Stomach (tissue), 4 donors: Measurements from ENCODE around the gene GATB.

ENCODE experiments used
- CTCF ChIP-seq, 7 experiments: fragments of 450-650 bp in 4 of 7; fragments of 200-600 bp in 3 of 7; sonication (generic) in 3 of 7; IDR thresholded peaks; one replicate each; pipeline ENCODE4 v1.5.1; 2016 to 2019; ENCODE audit warnings: antibody characterized with exemption in 7 of 7, control low read depth in 2 of 7, mild to moderate bottlenecking in 1 of 7
- POLR2A ChIP-seq, 4 donors: fragments of 450-650 bp; IDR thresholded peaks; one replicate each; pipeline ENCODE4 v1.6.1; 2016; ENCODE audit warnings: antibody characterized with exemption in 4 of 4, control low read depth in 2 of 4, mild to moderate bottlenecking in 1 of 4, moderate library complexity in 1 of 4

GRCh38 chr4:151627491-151627890 lies 133.3 kb downstream of the GATB start:
- TF ChIP-seq POLR2A (IDR thresholded peaks at IDR 0.05) (no peak), CTCF (IDR thresholded peaks at IDR 0.05) (no peak)
